CD4-positive, alpha-beta T cell treated with Interleukin-15 for 4 hours (primary cell): ENCODE measurements around the gene AMDHD2.
"Not testable (repeated sequence)": the region's sequence is repeated elsewhere in the genome, so short reads cannot be mapped to it uniquely, and the experiment has no call there.

ENCODE experiments used
- DNase-seq: peaks from one replicate; pipeline ENCODE4 v3.0.0-alpha.2; 2020; ENCODE audit warnings: low spot score

The AMDHD2 gene

GRCh38 chr16:2533912-2534311, 13.7 kb downstream of the AMDHD2 start:
- DNase-seq, result no peak

DNA sequence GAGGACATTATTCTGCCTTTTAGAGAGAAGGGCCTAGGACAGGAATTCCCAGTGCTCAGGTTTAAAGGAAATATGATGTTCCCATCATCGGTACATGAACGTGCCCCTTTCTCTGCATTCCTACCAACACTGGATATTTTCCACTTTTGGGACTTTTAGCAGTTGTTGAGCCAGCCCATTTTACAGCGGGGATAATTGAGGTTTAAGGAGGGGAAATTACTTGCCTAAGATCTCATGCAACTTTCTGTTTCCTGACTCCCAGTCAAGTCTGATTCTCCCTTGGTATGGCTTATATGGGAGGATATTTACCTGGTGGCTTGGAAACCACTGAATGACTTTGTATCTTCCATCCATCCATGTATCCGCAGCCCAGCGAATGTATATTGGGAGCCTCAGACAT, 14.2 kb downstream of the AMDHD2 start:
- not testable (repeated sequence) for DNase-seq

DNA sequence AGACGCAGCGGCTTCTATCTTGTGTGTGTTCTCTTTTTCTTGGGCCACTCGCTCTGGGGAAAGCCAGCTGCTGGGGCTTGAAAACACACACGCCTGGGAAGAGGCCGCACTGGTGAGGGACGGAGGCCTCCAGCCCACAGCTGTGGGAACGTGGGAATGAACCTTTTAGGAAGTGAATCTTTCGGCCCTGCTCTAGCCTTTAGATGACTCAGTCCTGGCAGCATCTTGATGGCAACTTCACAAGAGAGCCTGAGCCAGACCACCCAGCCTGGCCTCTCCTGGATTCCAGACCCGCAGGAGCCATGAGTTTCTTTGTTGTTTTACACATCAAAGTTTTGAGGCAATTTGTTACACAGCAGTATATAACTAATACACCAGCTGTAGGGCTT, 15.4 kb downstream of the AMDHD2 start:
- no peak for DNase-seq

- peak; percentile 95 for DNase-seq
These were observed 17.5 kb downstream of the AMDHD2 start, which contains the start of gene PDPK1 for GRCh38 chr16:2537451-2538379. Gene PDPK1 (plus strand): TSS chr16:2538021. CDS start chr16:2538113, 92 bp downstream.

GRCh38 chr16:2539192-2539844, 19.1 kb downstream of the AMDHD2 start:
- DNase-seq, result not testable (repeated sequence)

- DNase-seq, result peak; percentile 32
These were observed 19.8 kb downstream of the AMDHD2 start for GRCh38 chr16:2539845-2540458.

- DNase-seq, result not testable (repeated sequence)
These were observed 20.7 kb downstream of the AMDHD2 start for GRCh38 chr16:2540912-2541311.

GRCh38 chr16:2541409-2541808, 21.2 kb downstream of the AMDHD2 start:
- DNase-seq, result not testable (repeated sequence)

- not testable (repeated sequence) for DNase-seq
These were observed 23.6 kb downstream of the AMDHD2 start for GRCh38 chr16:2543771-2544170.

- not testable (repeated sequence) for DNase-seq
These were observed 30.2 kb downstream of the AMDHD2 start for GRCh38 chr16:2550283-2550878.

GRCh38 chr16:2551420-2551889, 31.3 kb downstream of the AMDHD2 start:
- not testable (repeated sequence) for DNase-seq

GRCh38 chr16:2554709-2555425, 34.7 kb downstream of the AMDHD2 start:
- DNase-seq, result not testable (repeated sequence)

DNA sequence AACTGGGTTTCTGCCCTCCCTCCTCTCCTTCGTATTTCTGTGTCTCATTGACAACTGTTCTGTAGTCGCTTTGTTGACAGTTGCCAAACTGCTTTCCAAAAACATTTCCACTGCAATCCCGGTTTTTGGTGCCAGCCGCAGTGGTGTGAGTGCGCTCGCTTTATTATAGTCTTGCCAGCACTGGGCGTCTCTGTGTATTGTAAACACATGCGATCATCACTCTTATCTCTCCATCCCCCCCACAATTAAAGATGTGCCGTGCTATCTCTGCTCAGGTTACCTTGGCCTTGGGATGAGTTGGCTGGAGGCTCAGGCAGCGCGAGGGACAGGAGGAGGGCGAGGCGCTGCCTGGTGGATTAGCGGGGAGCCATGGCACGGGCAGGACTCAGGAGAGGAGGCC, 37.0 kb downstream of the AMDHD2 start:
- DNase-seq, result not testable (repeated sequence)

DNA sequence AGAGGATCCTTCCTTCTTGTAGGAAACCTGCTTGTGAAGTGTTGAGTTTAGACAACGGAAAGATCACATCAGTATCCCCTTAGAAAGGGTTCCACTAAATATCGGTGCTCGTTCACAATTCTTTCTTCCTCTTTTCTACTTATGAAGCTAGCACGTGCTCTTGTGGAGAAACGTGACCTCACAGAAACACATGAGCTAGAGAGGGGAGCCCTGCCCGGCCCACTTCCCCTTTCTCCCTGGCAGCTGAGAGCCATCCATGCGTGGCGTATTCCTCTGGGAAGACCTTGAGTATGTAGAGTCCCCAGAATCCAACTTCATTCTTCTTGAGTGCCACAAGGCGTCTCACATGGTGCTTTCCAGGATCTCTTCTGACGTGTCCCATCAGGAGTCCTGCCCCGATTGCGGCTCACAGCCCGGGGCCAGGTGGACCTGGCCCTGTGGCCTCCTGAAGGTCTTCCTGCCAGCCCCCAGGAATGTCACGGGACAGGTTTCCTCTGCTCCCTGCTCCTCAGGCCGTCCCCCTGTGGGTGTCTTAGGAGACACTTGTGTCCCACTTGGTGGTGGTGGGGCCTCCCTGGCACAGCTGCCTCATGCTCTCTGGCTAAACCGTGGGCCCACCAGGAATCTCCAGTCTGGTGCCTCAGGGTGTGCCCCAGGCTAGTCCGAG, 40.1 kb downstream of the AMDHD2 start:
- not testable (repeated sequence) for DNase-seq

DNA sequence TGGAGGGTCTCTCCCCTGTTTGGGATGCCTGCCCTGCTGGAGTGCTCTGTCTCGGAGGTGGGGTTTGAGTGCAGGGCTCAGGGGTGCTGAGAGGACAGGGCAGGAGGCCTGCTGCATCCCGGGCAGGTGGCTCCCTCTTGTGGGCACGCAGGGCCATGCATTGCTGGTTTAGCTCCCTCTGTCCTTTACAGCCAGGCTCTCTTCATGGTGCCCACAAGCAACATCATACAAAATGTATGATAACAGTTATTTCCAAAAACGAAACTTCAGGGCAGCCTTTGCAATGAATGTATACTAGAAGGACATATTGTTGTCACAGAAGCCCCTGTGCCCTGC, 40.6 kb downstream of the AMDHD2 start:
- DNase-seq, result peak; percentile 73

- not testable (repeated sequence) for DNase-seq
These were observed 47.3 kb downstream of the AMDHD2 start for GRCh38 chr16:2567506-2567905.

DNA sequence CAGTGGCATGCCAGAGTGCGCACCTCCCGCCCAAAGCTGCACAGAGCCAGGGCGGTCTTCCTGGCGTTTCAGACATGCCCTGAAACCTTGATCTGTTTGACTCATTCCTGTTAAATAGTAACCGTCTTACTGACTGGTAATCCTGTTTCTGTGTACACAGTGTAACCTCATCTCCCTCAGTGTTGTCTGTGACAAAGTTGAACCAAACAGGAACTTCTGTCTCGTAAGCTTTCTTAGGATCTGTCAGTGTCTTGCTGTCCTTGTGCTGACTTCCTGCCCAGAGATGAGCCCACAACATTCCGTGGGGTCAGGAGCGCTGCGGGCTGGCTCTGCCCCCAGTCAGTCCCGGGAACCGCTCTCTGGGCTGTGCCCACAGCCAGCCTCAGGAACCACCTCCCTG, 48.4 kb downstream of the AMDHD2 start:
- not testable (repeated sequence) for DNase-seq

DNA sequence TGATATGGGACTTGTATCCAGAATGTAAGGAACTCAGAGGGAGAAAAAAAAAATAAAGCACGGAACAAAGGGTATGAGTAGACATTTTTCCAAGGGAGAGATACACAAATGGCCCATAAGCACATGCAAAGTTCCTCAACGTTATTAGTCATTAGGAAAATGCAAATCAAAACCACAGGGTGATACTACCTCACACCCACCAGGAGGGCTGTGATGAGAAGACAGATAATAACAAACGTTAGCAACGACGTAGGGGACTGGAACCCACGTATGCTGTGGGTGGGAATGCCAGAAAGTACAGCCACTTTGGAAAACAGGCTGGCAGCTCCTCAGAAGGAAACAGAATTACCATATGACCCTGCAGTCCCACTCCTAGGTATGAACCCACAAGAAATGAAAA, 52.5 kb downstream of the AMDHD2 start:
- not testable (repeated sequence) for DNase-seq

- not testable (repeated sequence) for DNase-seq
These were observed 55.7 kb downstream of the AMDHD2 start for GRCh38 chr16:2575839-2576238.

DNA sequence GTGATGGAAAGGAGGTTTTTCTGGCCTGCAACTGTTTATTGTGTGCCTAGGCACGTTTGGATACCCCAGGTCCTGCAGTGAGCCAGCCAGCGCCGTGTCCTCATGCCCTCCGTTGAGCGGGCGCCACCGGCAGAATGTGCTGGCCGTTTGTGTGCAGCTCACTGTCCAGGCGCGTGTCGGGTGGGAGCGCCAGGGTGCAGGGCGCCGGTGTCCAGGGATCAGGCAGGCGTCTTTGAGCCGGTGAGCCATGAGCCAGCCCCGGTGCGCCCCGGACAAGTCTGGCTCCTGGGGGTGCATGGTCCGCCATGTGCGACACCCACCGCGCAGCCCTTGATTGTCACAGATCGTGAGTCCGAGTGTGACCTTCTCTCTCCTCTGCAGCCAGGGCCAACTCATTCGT, 56.9 kb downstream of the AMDHD2 start:
- DNase-seq, result not testable (repeated sequence)

GRCh38 chr16:2578905-2579304, 58.7 kb downstream of the AMDHD2 start:
- not testable (repeated sequence) for DNase-seq
